ENCODE data around the gene P3H2.

DNA sequence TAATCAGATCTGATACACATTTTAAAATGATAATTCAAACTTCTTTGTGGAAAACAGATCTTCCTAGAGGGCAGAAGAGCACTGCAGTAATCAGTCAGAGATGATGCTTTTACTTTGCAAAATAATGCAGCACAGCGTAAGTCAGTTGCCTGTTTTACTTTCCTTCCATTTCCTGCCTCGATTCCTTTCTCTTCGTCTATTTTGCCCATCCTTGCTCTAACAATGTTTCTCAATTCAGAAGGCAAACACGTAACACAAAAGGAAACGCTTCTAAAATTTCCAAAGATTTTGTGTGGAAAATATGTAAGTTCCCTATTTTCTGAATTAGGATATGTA lies 119.9 kb downstream of the P3H2 start:
- no peak for TF ChIP-seq ZFP30 (CRISPR knock-in tag; IDR thresholded peaks at IDR 0.05)
- no peak for TF ChIP-seq TOX (CRISPR knock-in tag; IDR thresholded peaks at IDR 0.05; ENCODE audit: borderline replicate concordance)
- no peak for TF ChIP-seq ZNF565 (CRISPR knock-in tag; conservative IDR thresholded peaks at IDR 0.05; ENCODE audit: low read depth)
- TF ChIP-seq TCF4 (CRISPR knock-in tag; IDR thresholded peaks at IDR 0.05; ENCODE audit: borderline replicate concordance) = no peak
- no peak for TF ChIP-seq CSDC2 (CRISPR knock-in tag; IDR thresholded peaks at IDR 0.05)
